GM18868 (cell line): ENCODE measurements around the gene CLIC4.
A peak's percentile ranks its signal among the peaks of the same experiment; 100 is the strongest.
"Not testable (repeated sequence)": the region's sequence is repeated elsewhere in the genome, so short reads cannot be mapped to it uniquely, and the experiment has no call there.

Experiments
- ATAC-seq: cut with Tn5 transposase; IDR thresholded peaks from one replicate; pipeline ENCODE4 v1.9.1; 2021; ENCODE audit warnings: mild to moderate bottlenecking, moderate library complexity; ENCODE audit not compliant: unreplicated experiment

CLIC4 gene

GRCh38 chr1:24803220-24803619 lies 58.0 kb downstream of the CLIC4 start:
- ATAC-seq = no peak

- no peak for ATAC-seq
Measured at GRCh38 chr1:24803987-24804530, 58.8 kb downstream of the CLIC4 start.

GRCh38 chr1:24805534-24806301 lies 60.5 kb downstream of the CLIC4 start:
- ATAC-seq = no peak

- ATAC-seq = no peak
Measured at GRCh38 chr1:24806588-24806987, 61.3 kb downstream of the CLIC4 start.

GRCh38 chr1:24811494-24811893 lies 66.2 kb downstream of the CLIC4 start:
- ATAC-seq = not testable (repeated sequence)

- not testable (repeated sequence) for ATAC-seq
Measured at GRCh38 chr1:24820221-24820620, 75.0 kb downstream of the CLIC4 start.

- no peak for ATAC-seq
Measured at GRCh38 chr1:24822887-24823286, 77.6 kb downstream of the CLIC4 start.

GRCh38 chr1:24823486-24823885 lies 78.2 kb downstream of the CLIC4 start:
- not testable (repeated sequence) for ATAC-seq

GRCh38 chr1:24825174-24825573 lies 79.9 kb downstream of the CLIC4 start:
- ATAC-seq = no peak

- ATAC-seq = no peak
Measured at GRCh38 chr1:24826510-24826909, 81.3 kb downstream of the CLIC4 start.

GRCh38 chr1:24827379-24828135 lies 82.3 kb downstream of the CLIC4 start:
- no peak for ATAC-seq

- ATAC-seq = no peak
Measured at GRCh38 chr1:24828183-24828886, 83.1 kb downstream of the CLIC4 start.

- ATAC-seq = no peak
Measured at GRCh38 chr1:24828887-24829192, 83.6 kb downstream of the CLIC4 start.

- no peak for ATAC-seq
Measured at GRCh38 chr1:24830680-24831272, 85.5 kb downstream of the CLIC4 start.

GRCh38 chr1:24841593-24841992 lies 96.3 kb downstream of the CLIC4 start:
- no peak for ATAC-seq

GRCh38 chr1:24846671-24847070 lies 101.4 kb downstream of the CLIC4 start:
- ATAC-seq = no peak

- peak; percentile 88 for ATAC-seq
Measured at GRCh38 chr1:24847995-24848881, 103.0 kb downstream of the CLIC4 start.

- no peak for ATAC-seq
Measured at GRCh38 chr1:24849672-24850295, 104.5 kb downstream of the CLIC4 start.

GRCh38 chr1:24850328-24850920 lies 105.2 kb downstream of the CLIC4 start:
- no peak for ATAC-seq
